Mesothelial cell of epicardium (in vitro differentiated cells): ENCODE measurements around the gene TBX2. TPM values are rescaled to one million over a fixed set of nuclear protein-coding genes. Genes with fewer than 3 reads are reported as not detected.

Source experiments
- DNase-seq, 2 experiments: peaks; one replicate each; pipeline ENCODE4 v3.0.0; 2021; ENCODE audit warnings: low spot score in 2 of 2; ENCODE audit not compliant: unreplicated experiment in 2 of 2
- H3K27ac Mint-ChIP-seq: 2 replicates; pipeline ENCODE4 v1.8.0; 2021; ENCODE audit warnings: mixed read lengths
- H3K27me3 Mint-ChIP-seq: 2 replicates; pipeline ENCODE4 v1.8.0; 2021; ENCODE audit warnings: low read depth, mixed read lengths
- H3K36me3 Mint-ChIP-seq: 2 replicates; pipeline ENCODE4 v1.8.0; 2021; ENCODE audit warnings: mixed read lengths
- H3K4me1 Mint-ChIP-seq: 2 replicates; pipeline ENCODE4 v1.8.0; 2021; ENCODE audit warnings: mixed read lengths
- H3K4me3 Mint-ChIP-seq: 2 replicates; pipeline ENCODE4 v1.8.0; 2021; ENCODE audit warnings: mild to moderate bottlenecking, moderate library complexity, mixed read lengths
- H3K9me3 Mint-ChIP-seq: 2 replicates; pipeline ENCODE4 v1.8.0; 2021; ENCODE audit warnings: mixed read lengths
- CTCF ChIP-seq: fragments of 200-600 bp; sonication (generic); IDR thresholded peaks from one replicate; pipeline ENCODE4 v1.5.0; 2021; ENCODE audit warnings: antibody characterized with exemption; ENCODE audit not compliant: unreplicated experiment
- total RNA-seq: library from RNA; stranded (reverse); gene quantifications from 3 replicates; pipeline ENCODE4 v1.2.1, GENCODE V29; 2021

TBX2 gene
- total RNA-seq, 1 donor from 2014 or later: 176 TPM

DNA sequence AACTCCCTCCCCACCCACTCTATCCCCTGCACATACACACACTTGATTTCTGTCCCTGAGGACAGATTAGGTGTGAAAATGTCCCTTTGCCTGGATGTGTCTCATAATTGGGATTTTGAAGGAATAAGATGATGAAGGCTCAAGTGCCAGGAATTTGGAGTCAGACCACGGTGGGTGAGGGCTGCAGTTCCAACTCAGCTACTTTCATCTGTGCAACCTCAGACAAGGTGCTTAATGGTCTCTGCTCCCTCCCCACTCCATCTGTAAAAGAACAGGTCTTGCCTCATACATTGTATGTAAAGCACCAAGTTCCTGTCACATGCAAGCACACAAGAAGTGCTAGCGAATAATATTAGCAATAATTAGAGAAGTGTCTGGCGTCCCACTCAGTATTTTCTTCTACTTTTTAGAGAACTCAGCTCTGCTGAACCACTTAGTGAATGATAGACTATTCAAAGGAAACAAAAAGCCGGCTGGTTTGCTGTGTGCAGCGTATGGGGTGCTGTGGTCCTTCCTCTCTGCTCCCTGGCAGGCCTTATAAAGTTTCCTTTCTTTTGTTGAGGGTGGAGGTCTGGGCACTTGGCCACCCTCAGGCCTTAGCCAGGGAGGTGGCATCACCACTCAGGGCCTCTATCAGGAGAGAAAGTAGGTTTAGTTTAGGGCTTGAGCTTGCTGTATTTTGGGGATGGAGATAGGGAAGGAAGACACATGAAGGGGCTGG, 58.9 kb downstream of the TBX2 start:
- peak overlapping the region; percentile 77 for H3K4me3 Mint-ChIP-seq
- H3K4me1 Mint-ChIP-seq: peaks cover 81% of the 10 kb centered on the region
- H3K27me3 Mint-ChIP-seq: peaks cover 85% of the 10 kb centered on the region

More for the DNA sequence above, 58.9 kb downstream of the TBX2 start:
- Mint-ChIP-seq H3K9me3 (no peaks in the 10 kb centered on the region), H3K36me3 (peaks cover 3% of the 10 kb centered on the region), H3K27ac (peak overlapping the region; percentile 89)
- no peak for DNase-seq
- TF ChIP-seq CTCF: no peak

Other genes starting within 250 kb of the TBX2 start
- gene TBX4, start 52.6 kb downstream of the TBX2 start, total RNA-seq: 51.9 to 56.6 TPM (median 54.2 TPM) in 3 replicates
- gene NACA2, start 191.4 kb downstream of the TBX2 start, total RNA-seq: not detected in 3 replicates